H9 (cell line): ENCODE results near the gene EPAS1. TPM values are rescaled to one million over a fixed set of nuclear protein-coding genes. Genes with fewer than 3 reads are reported as not detected.

Experiments used
- DNase-seq: peaks from one replicate; pipeline ENCODE4 v3.0.0-alpha.2; 2017
- H2AFZ ChIP-seq: one replicate; pipeline ENCODE4 v1.6.1; 2013; ENCODE audit warnings: mild to moderate bottlenecking, low read length, control low read depth, moderate library complexity
- H2AK5ac ChIP-seq: 2 replicates; pipeline ENCODE4 v1.6.1; 2013; ENCODE audit warnings: low read length, control low read depth, mixed read lengths; ENCODE audit not compliant: insufficient read length
- H2BK120ac ChIP-seq: one replicate; pipeline ENCODE4 v1.6.1; 2013; ENCODE audit warnings: low read depth, mild to moderate bottlenecking, low read length, control low read depth, inconsistent platforms; ENCODE audit not compliant: poor library complexity, severe bottlenecking
- H2BK12ac ChIP-seq: 2 replicates; pipeline ENCODE4 v1.6.1; 2013; ENCODE audit warnings: low read length, control low read depth, mixed read lengths, low read depth; ENCODE audit not compliant: insufficient read length
- H2BK15ac ChIP-seq: 2 replicates; pipeline ENCODE4 v1.6.1; 2013; ENCODE audit warnings: low read depth, low read length, control low read depth
- H2BK20ac ChIP-seq: one replicate; pipeline ENCODE4 v1.6.1; 2013; ENCODE audit warnings: low read depth, mild to moderate bottlenecking, low read length, control low read depth, inconsistent platforms; ENCODE audit not compliant: poor library complexity, severe bottlenecking
- H2BK5ac ChIP-seq: 2 replicates; pipeline ENCODE4 v1.6.1; 2013; ENCODE audit warnings: low read length, control low read depth, mixed read lengths; ENCODE audit not compliant: insufficient read length
- H3K14ac ChIP-seq: 2 replicates; pipeline ENCODE4 v1.6.1; 2013; ENCODE audit warnings: low read length, control low read depth; ENCODE audit not compliant: insufficient read depth
- H3K18ac ChIP-seq: 2 replicates; pipeline ENCODE4 v1.6.1; 2013; ENCODE audit warnings: low read depth, mild to moderate bottlenecking, mixed read lengths, low read length, control low read depth; ENCODE audit not compliant: insufficient read length
- H3K23ac ChIP-seq: 2 replicates; pipeline ENCODE4 v1.6.1; 2013; ENCODE audit warnings: low read length, control low read depth, mixed read lengths, low read depth; ENCODE audit not compliant: insufficient read length
- H3K23me2 ChIP-seq: 2 replicates; pipeline ENCODE4 v1.6.1; 2013; ENCODE audit warnings: low read depth, mild to moderate bottlenecking, mixed read lengths, low read length, control low read depth; ENCODE audit not compliant: insufficient read length, poor library complexity, severe bottlenecking
- H3K27ac ChIP-seq: 2 replicates; pipeline ENCODE4 v1.5.1; 2013; ENCODE audit warnings: low read length, control low read depth, mixed read lengths, low read depth; ENCODE audit not compliant: insufficient read length
- H3K27me3 ChIP-seq: 2 replicates; pipeline ENCODE4 v1.6.1; 2013; ENCODE audit warnings: low read length, control low read depth, inconsistent platforms; ENCODE audit not compliant: insufficient read depth
- H3K4ac ChIP-seq: 2 replicates; pipeline ENCODE4 v1.6.1; 2013; ENCODE audit warnings: low read depth, mild to moderate bottlenecking, control low read depth, inconsistent platforms, low read length, moderate library complexity
- H3K4me1 ChIP-seq: 2 replicates; pipeline ENCODE4 v1.6.1; 2013; ENCODE audit warnings: low read length, control low read depth, inconsistent platforms; ENCODE audit not compliant: insufficient read depth
- H3K4me2 ChIP-seq: 2 replicates; pipeline ENCODE4 v1.6.1; 2013; ENCODE audit warnings: low read length, control low read depth, mixed read lengths; ENCODE audit not compliant: insufficient read length, insufficient read depth
- H3K56ac ChIP-seq: 2 replicates; pipeline ENCODE4 v1.6.1; 2013; ENCODE audit warnings: low read depth, mild to moderate bottlenecking, mixed read lengths, low read length, control low read depth; ENCODE audit not compliant: insufficient read length
- H3K79me1 ChIP-seq: 2 replicates; pipeline ENCODE4 v1.6.1; 2013; ENCODE audit warnings: low read depth, mild to moderate bottlenecking, moderate library complexity, low read length, control low read depth, inconsistent platforms; ENCODE audit not compliant: insufficient read depth, poor library complexity, severe bottlenecking
- H3K79me2 ChIP-seq: 2 replicates; pipeline ENCODE4 v1.6.1; 2013; ENCODE audit warnings: low read length, control low read depth, inconsistent platforms; ENCODE audit not compliant: insufficient read depth
- H3K9ac ChIP-seq: 2 replicates; pipeline ENCODE4 v1.6.1; 2013; ENCODE audit warnings: low read length, control low read depth, mixed read lengths; ENCODE audit not compliant: insufficient read length; ENCODE audit errors: extremely low read depth
- H3K9me3 ChIP-seq: one replicate; pipeline ENCODE4 v1.6.1; 2013; ENCODE audit warnings: low read depth, low read length, inconsistent platforms; ENCODE audit not compliant: control insufficient read depth
- H3T11ph ChIP-seq: one replicate; pipeline ENCODE4 v1.6.1; 2013; ENCODE audit warnings: mild to moderate bottlenecking, low read length, control low read depth, inconsistent platforms
- H4K20me1 ChIP-seq: one replicate; pipeline ENCODE4 v1.6.1; 2013; ENCODE audit not compliant: control insufficient read depth, insufficient read length, insufficient read depth
- H4K5ac ChIP-seq: 2 replicates; pipeline ENCODE4 v1.6.1; 2013; ENCODE audit warnings: low read depth, mild to moderate bottlenecking, mixed read lengths, low read length, control low read depth; ENCODE audit not compliant: insufficient read length
- H4K8ac ChIP-seq: replicated peaks from 2 replicates; pipeline ENCODE4 v1.6.1; 2013; ENCODE audit warnings: low read length, control low read depth, mixed read lengths, low read depth; ENCODE audit not compliant: insufficient read length
- H4K91ac ChIP-seq: 2 replicates; pipeline ENCODE4 v1.6.1; 2013; ENCODE audit warnings: low read depth, mild to moderate bottlenecking, moderate library complexity, mixed read lengths, low read length, control low read depth; ENCODE audit not compliant: insufficient read length
- H3K27ac Mint-ChIP-seq, 3 experiments: 2 replicates in 2 of 3; 3 replicates in 1 of 3; pipeline ENCODE4 v1.8.0; 2020 to 2021; ENCODE audit warnings: mixed read lengths in 3 of 3, mild to moderate bottlenecking in 1 of 3, moderate library complexity in 1 of 3
- H3K27me3 Mint-ChIP-seq: 2 replicates; pipeline ENCODE4 v1.8.0; 2021; ENCODE audit warnings: low read depth, mild to moderate bottlenecking, moderate library complexity, mixed read lengths
- H3K36me3 Mint-ChIP-seq, 3 experiments: 2 replicates in 2 of 3; 3 replicates in 1 of 3; pipeline ENCODE4 v1.8.0; 2020 to 2021; ENCODE audit warnings: low read depth in 3 of 3, mixed read lengths in 3 of 3; ENCODE audit not compliant: insufficient read depth in 1 of 3
- H3K4me1 Mint-ChIP-seq, 2 experiments: 2 replicates each; pipeline ENCODE4 v1.8.0; 2020; ENCODE audit warnings: mixed read lengths in 2 of 2
- H3K4me3 Mint-ChIP-seq, 2 experiments: 2 replicates in 1 of 2; 3 replicates in 1 of 2; pipeline ENCODE4 v1.8.0; 2020 to 2021; ENCODE audit warnings: mild to moderate bottlenecking in 2 of 2, mixed read lengths in 2 of 2, moderate library complexity in 1 of 2
- H3K9me3 Mint-ChIP-seq, 2 experiments: 2 replicates in 1 of 2; 3 replicates in 1 of 2; pipeline ENCODE4 v1.8.0; 2020; ENCODE audit warnings: mild to moderate bottlenecking in 2 of 2, mixed read lengths in 2 of 2, moderate library complexity in 1 of 2
- WGBS: extraction: QIAGEN DNeasy Blood & Tissue Kit; methylation state at CpG from one replicate; pipeline ENCODE4 v1.1.7; 2013; ENCODE audit warnings: missing lambda C conversion rate, low lambda C conversion rate, mixed read lengths; ENCODE audit not compliant: insufficient read length; ENCODE audit errors: extremely low coverage; 5-methylcytosine and 5-hydroxymethylcytosine counted together
- total RNA-seq: library from RNA; stranded (reverse); gene quantifications from 2 replicates; pipeline ENCODE4 v1.2.1, GENCODE V29; 2021
- TF ChIP-seq, protein P1 (sequence below): fragments of 200-600 bp; sonication (generic); conservative IDR thresholded peaks from 3 replicates; pipeline ENCODE4 v1.8.0; 2021; ENCODE audit warnings: antibody characterized with exemption, mild to moderate bottlenecking

The EPAS1 gene
- total RNA-seq, 1 experiment from 2014 or later = 1.1 TPM

DNA sequence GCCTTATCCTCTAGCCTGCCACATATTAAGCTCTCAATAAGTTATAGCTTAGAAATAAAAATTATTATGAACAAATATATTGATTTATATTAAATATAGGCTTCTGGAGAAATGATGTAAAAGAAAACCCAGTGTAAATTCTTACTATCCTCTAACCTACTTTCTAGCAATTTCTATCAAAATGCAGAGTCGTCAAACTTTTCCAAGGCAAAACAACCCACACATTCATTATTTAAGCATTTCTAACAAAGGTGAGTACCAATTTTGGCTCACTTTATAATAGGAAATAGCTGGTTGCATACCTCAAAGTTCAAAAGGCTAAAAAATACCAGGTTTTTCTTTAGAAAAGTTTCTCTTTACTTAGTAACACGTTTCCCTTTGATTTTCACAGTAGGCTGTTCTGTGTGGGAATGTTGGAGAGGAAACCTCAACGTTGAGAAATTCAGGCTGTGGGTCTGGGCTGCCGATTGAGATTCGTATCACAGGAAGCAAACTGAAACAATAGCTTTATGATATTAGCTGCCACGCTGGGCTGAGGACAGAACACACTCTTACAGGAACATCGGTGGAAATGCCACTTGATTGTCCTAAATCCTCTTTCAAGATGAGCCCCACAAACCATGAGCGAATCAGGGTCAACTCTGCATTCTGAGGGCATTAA lies 53.0 kb downstream of the EPAS1 start:
- Histone ChIP-seq H2BK120ac (no peak overlapping the region), H3T11ph (no peak overlapping the region), H2BK5ac (no peak overlapping the region), H3K14ac (no peak overlapping the region), H4K5ac (no peak overlapping the region), H2BK15ac (no peak overlapping the region), H2AK5ac (no peak overlapping the region), H3K79me1 (no peaks in the 10 kb centered on the region), H3K18ac (no peak overlapping the region), H4K91ac (no peak overlapping the region), H2BK20ac (no peak overlapping the region), H2AFZ (no peak overlapping the region), H3K27me3 (no peaks in the 10 kb centered on the region), H3K9me3 (no peaks in the 10 kb centered on the region), H3K4me1 (no peaks in the 10 kb centered on the region; the same call in 1 of the 2 replicates), H3K79me2 (no peaks in the 10 kb centered on the region), H3K9ac (peak overlapping the region; percentile 16), H3K27ac (no peak overlapping the region), H2BK12ac (no peak overlapping the region), H3K4ac (no peak overlapping the region), H3K23me2 (no peaks in the 10 kb centered on the region), H3K4me2 (no peak overlapping the region), H3K56ac (no peak overlapping the region), H4K8ac (no peak overlapping the region), H4K20me1 (no peaks in the 10 kb centered on the region), H3K23ac (no peak overlapping the region)
- no peaks in the 10 kb centered on the region for H3K9me3 Mint-ChIP-seq
- no CpG with 5 or more reads among the region's 8 CpGs for WGBS
- H3K27ac Mint-ChIP-seq = no peak overlapping the region
- H3K36me3 Mint-ChIP-seq = no peaks in the 10 kb centered on the region
- H3K4me1 Mint-ChIP-seq = peaks cover 13 to 20% of the 10 kb centered on the region in 2 experiments
- DNase-seq = no peak
- TF ChIP-seq, protein P1, sequence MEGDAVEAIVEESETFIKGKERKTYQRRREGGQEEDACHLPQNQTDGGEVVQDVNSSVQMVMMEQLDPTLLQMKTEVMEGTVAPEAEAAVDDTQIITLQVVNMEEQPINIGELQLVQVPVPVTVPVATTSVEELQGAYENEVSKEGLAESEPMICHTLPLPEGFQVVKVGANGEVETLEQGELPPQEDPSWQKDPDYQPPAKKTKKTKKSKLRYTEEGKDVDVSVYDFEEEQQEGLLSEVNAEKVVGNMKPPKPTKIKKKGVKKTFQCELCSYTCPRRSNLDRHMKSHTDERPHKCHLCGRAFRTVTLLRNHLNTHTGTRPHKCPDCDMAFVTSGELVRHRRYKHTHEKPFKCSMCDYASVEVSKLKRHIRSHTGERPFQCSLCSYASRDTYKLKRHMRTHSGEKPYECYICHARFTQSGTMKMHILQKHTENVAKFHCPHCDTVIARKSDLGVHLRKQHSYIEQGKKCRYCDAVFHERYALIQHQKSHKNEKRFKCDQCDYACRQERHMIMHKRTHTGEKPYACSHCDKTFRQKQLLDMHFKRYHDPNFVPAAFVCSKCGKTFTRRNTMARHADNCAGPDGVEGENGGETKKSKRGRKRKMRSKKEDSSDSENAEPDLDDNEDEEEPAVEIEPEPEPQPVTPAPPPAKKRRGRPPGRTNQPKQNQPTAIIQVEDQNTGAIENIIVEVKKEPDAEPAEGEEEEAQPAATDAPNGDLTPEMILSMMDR = no peak
- peaks cover 2% of the 10 kb centered on the region; the same call in 1 of the 2 replicates for H3K27me3 Mint-ChIP-seq
- H3K4me3 Mint-ChIP-seq = no peak overlapping the region
